T-helper 9 cell (primary cell): ENCODE results near the gene SERBP1.
"Not testable (repeated sequence)": the region's sequence is repeated elsewhere in the genome, so short reads cannot be mapped to it uniquely, and the experiment has no call there.

Experiments
- DNase-seq: peaks from one replicate; pipeline ENCODE4 v3.0.0-alpha.2; 2020

The SERBP1 gene

GRCh38 chr1:67439277-67440029, 9.3 kb upstream of the SERBP1 start:
- no peak for DNase-seq

- no peak for DNase-seq
Measured at GRCh38 chr1:67437961-67438360, 7.8 kb upstream of the SERBP1 start.

GRCh38 chr1:67436511-67437055, 6.4 kb upstream of the SERBP1 start:
- no peak for DNase-seq

- no peak for DNase-seq
Measured at GRCh38 chr1:67434491-67434890, 4.3 kb upstream of the SERBP1 start.

GRCh38 chr1:67433837-67434236, 3.6 kb upstream of the SERBP1 start:
- no peak for DNase-seq

- no peak for DNase-seq
Measured at GRCh38 chr1:67432745-67433144, 2.5 kb upstream of the SERBP1 start.

GRCh38 chr1:67431869-67432578, 1.8 kb upstream of the SERBP1 start:
- no peak for DNase-seq

- DNase-seq = no peak
Measured at GRCh38 chr1:67431156-67431765, 1.1 kb upstream of the SERBP1 start.

- DNase-seq = peak; percentile 14
Measured at GRCh38 chr1:67429528-67430357, 459 bp downstream of the SERBP1 start.

- peak; percentile 4 for DNase-seq
Measured at GRCh38 chr1:67429011-67429527, 1.1 kb downstream of the SERBP1 start.

GRCh38 chr1:67427947-67428346, 2.3 kb downstream of the SERBP1 start:
- DNase-seq = no peak

GRCh38 chr1:67427465-67427864, 2.7 kb downstream of the SERBP1 start:
- DNase-seq = no peak

- no peak for DNase-seq
Measured at GRCh38 chr1:67420835-67421492, 9.2 kb downstream of the SERBP1 start.

GRCh38 chr1:67418839-67419586, 11.2 kb downstream of the SERBP1 start:
- DNase-seq = no peak

GRCh38 chr1:67417733-67418132, 12.5 kb downstream of the SERBP1 start:
- DNase-seq = not testable (repeated sequence)

- no peak for DNase-seq
Measured at GRCh38 chr1:67415041-67415440, 15.2 kb downstream of the SERBP1 start.

- DNase-seq = no peak
Measured at GRCh38 chr1:67414574-67414973, 15.6 kb downstream of the SERBP1 start.

- DNase-seq = not testable (repeated sequence)
Measured at GRCh38 chr1:67413101-67413500, 17.1 kb downstream of the SERBP1 start.

- DNase-seq = no peak
Measured at GRCh38 chr1:67408148-67408547, 22.1 kb downstream of the SERBP1 start.

GRCh38 chr1:67407498-67407897, 22.7 kb downstream of the SERBP1 start:
- DNase-seq = no peak
